Fibroblast of lung (primary cell): Measurements from ENCODE around the gene CYP2A7. TPM values are rescaled to one million over a fixed set of nuclear protein-coding genes. Genes with fewer than 3 reads are reported as not detected.
"Not testable (repeated sequence)": the region's sequence is repeated elsewhere in the genome, so short reads cannot be mapped to it uniquely, and the experiment has no call there.

ENCODE experiments used
- DNase-seq, 2 donors: peaks; one replicate each; pipeline versions ENCODE4 v3.0.0 to v3.0.0-alpha.2; 2010; ENCODE audit warnings: low read depth in 2 of 2
- H2AFZ ChIP-seq: 2 replicates; pipeline ENCODE4 v1.5.1; 2012; ENCODE audit warnings: low read length, control low read depth, inconsistent platforms
- H3K27ac ChIP-seq: 2 replicates; pipeline ENCODE4 v1.5.1; 2011; ENCODE audit warnings: low read length, control low read depth; ENCODE audit not compliant: insufficient read depth
- H3K27me3 ChIP-seq: 2 replicates; pipeline ENCODE4 v1.5.1; 2011; ENCODE audit warnings: mild to moderate bottlenecking, low read length; ENCODE audit not compliant: control insufficient read depth, insufficient read depth
- H3K36me3 ChIP-seq: 2 replicates; pipeline ENCODE4 v1.5.1; 2011; ENCODE audit warnings: low read length; ENCODE audit not compliant: control insufficient read depth, insufficient read depth
- H3K4me1 ChIP-seq: 2 replicates; pipeline ENCODE4 v1.5.1; 2011; ENCODE audit warnings: low read length; ENCODE audit not compliant: control insufficient read depth, insufficient read depth; ENCODE audit errors: extremely low read depth
- H3K4me2 ChIP-seq: 2 replicates; pipeline ENCODE4 v1.5.1; 2011; ENCODE audit warnings: low read length, control low read depth; ENCODE audit not compliant: insufficient read depth; ENCODE audit errors: extremely low read depth
- H3K4me3 ChIP-seq, 4 experiments: fragments of 200-600 bp in 1 of 4; sonication (generic) in 1 of 4; replicated peaks in 1 of 4; 2 replicates each; pipeline ENCODE4 v1.5.1; 2011 to 2016; ENCODE audit warnings: low read length in 4 of 4, low read depth in 3 of 4, mild to moderate bottlenecking in 3 of 4, control low read depth in 2 of 4, inconsistent platforms in 1 of 4, mixed read lengths in 1 of 4; ENCODE audit not compliant: insufficient read depth in 1 of 4; ENCODE audit errors: control extremely low read depth in 1 of 4
- H3K79me2 ChIP-seq: 2 replicates; pipeline ENCODE4 v1.5.1; 2012; ENCODE audit warnings: mild to moderate bottlenecking, low read length, inconsistent platforms; ENCODE audit not compliant: control insufficient read depth, insufficient read depth
- H3K9ac ChIP-seq: 2 replicates; pipeline ENCODE4 v1.5.1; 2011; ENCODE audit warnings: mild to moderate bottlenecking, low read length, control low read depth; ENCODE audit not compliant: insufficient read depth
- H3K9me3 ChIP-seq: 2 replicates; pipeline ENCODE4 v1.5.1; 2012; ENCODE audit warnings: low read depth, low read length; ENCODE audit not compliant: control insufficient read depth, insufficient read depth
- H4K20me1 ChIP-seq: 2 replicates; pipeline ENCODE4 v1.5.1; 2011; ENCODE audit warnings: low read length; ENCODE audit not compliant: control insufficient read depth, insufficient read depth; ENCODE audit errors: extremely low read depth
- CTCF ChIP-seq, 2 donors: IDR thresholded peaks in 1 of 2; conservative IDR thresholded peaks in 1 of 2; 1 replicate in 1 of 2; 2 replicates in 1 of 2; pipeline ENCODE4 v1.5.1; 2011 to 2012; ENCODE audit warnings: low read length in 2 of 2, control low read depth in 1 of 2, inconsistent platforms in 1 of 2, low read depth in 1 of 2, mild to moderate bottlenecking in 1 of 2
- EZH2 ChIP-seq: IDR thresholded peaks from 2 replicates; pipeline ENCODE4 v1.5.1; 2012; ENCODE audit warnings: low read length, control low read depth, mild to moderate bottlenecking; ENCODE audit errors: missing control alignments
- polyA plus RNA-seq, 2 donors: library from polyadenylated mRNA; depleted of rRNA in 1 of 2; stranded (reverse) in 1 of 2; unstranded in 1 of 2; fragments of >200 nt; gene quantifications; 2 replicates each; pipeline ENCODE4 v1.2.1, GENCODE V29; 2011 to 2012; ENCODE audit warnings: missing spikeins in 1 of 2
- total RNA-seq: library from RNA; depleted of rRNA; stranded (reverse); fragments of >200 nt; gene quantifications from 2 replicates; pipeline ENCODE4 v1.2.1, GENCODE V29; 2014

The CYP2A7 gene
- total and polyA plus RNA-seq, 2 donors (not counting 1 experiment from before 2014, with no cell fraction given) = not detected

- no peak for DNase-seq
- no peaks in the 10 kb centered on the region for H3K4me1 ChIP-seq
- no peak for TF ChIP-seq EZH2
- no peak for TF ChIP-seq CTCF (conservative IDR thresholded peaks at IDR 0.05 in 1 of 2, IDR thresholded peaks at IDR 0.05 in 1 of 2; ENCODE audit: low read depth in 1 of 2, low read length in 2 of 2)
Observed at GRCh38 chr19:40872209-40872608, 9.8 kb downstream of the CYP2A7 start.

GRCh38 chr19:40867701-40868100 lies 14.3 kb downstream of the CYP2A7 start:
- H4K20me1 ChIP-seq = no peaks in the 10 kb centered on the region
- H3K9me3 ChIP-seq = no peaks in the 10 kb centered on the region
- H3K4me1 ChIP-seq = no peaks in the 10 kb centered on the region
- H3K4me3 ChIP-seq = no peak overlapping the region
- H3K27ac ChIP-seq = no peak overlapping the region
- no peak overlapping the region for H3K9ac ChIP-seq
- DNase-seq = no peak
- no peak for TF ChIP-seq CTCF (conservative IDR thresholded peaks at IDR 0.05 in 1 of 2, IDR thresholded peaks at IDR 0.05 in 1 of 2; ENCODE audit: low read depth in 1 of 2, low read length in 2 of 2)
- TF ChIP-seq EZH2 = no peak
- H3K27me3 ChIP-seq = no peaks in the 10 kb centered on the region
- H2AFZ ChIP-seq = no peak overlapping the region
- H3K36me3 ChIP-seq = no peaks in the 10 kb centered on the region
- H3K79me2 ChIP-seq = no peaks in the 10 kb centered on the region
- no peak overlapping the region for H3K4me2 ChIP-seq

More at GRCh38 chr19:40872209-40872608, 9.8 kb downstream of the CYP2A7 start:
- Histone ChIP-seq H3K36me3 (no peaks in the 10 kb centered on the region), H3K9ac (no peak overlapping the region), H3K27ac (no peak overlapping the region), H2AFZ (no peak overlapping the region), H3K4me3 (no peak overlapping the region), H3K9me3 (no peaks in the 10 kb centered on the region), H3K4me2 (no peak overlapping the region), H4K20me1 (no peaks in the 10 kb centered on the region), H3K27me3 (no peaks in the 10 kb centered on the region), H3K79me2 (no peaks in the 10 kb centered on the region)

- not testable (repeated sequence) for H3K9me3 ChIP-seq, H3K4me1 ChIP-seq, H2AFZ ChIP-seq, H4K20me1 ChIP-seq, H3K9ac ChIP-seq, H3K79me2 ChIP-seq, H3K4me2 ChIP-seq, DNase-seq, H3K4me3 ChIP-seq, H3K27ac ChIP-seq, H3K27me3 ChIP-seq, H3K36me3 ChIP-seq
Observed at GRCh38 chr19:40864739-40865496, 17.1 kb downstream of the CYP2A7 start.
